ENCODE data around the gene PAFAH1B2. TPM values are rescaled to one million over a fixed set of nuclear protein-coding genes. Genes with fewer than 3 reads are reported as not detected.

PAFAH1B2 gene
- total and polyA plus RNA-seq, 10 of the 15 experiments (the other 5 are each of a cell fraction or from before 2014, with no cell fraction given): 17.6 to 64.8 (median 47.6) TPM

GRCh38 chr11:117179048-117179999 lies 35.2 kb downstream of the PAFAH1B2 start:
- in situ Hi-C loops (cut with MboI) (no loop called here), intact Hi-C loops (cut with micrococcal nuclease; ENCODE audit: unreplicated experiment) (no loop called here)
- DNase-seq (ENCODE audit: low read depth, low spot score): peak; percentile 45
- Histone ChIP-seq H3K79me2 (ENCODE audit: control insufficient read depth, insufficient read depth, low read length) (peaks cover 8% of the 10 kb centered on the region), H3K27me3 (replicated peaks in 1 of 2; ENCODE audit: control insufficient read depth in 2 of 2, insufficient read depth in 2 of 2, low read length in 1 of 2) (no peaks in the 10 kb centered on the region), H3K4me1 (ENCODE audit: control insufficient read depth, insufficient read depth, low read length) (peaks cover 15% of the 10 kb centered on the region), H3K4me3 (peak overlapping the region; percentile 90), H3K4me2 (ENCODE audit: control insufficient read depth, insufficient read depth) (peak overlapping the region; percentile 99), H2AFZ (ENCODE audit: control insufficient read depth, low read depth, low read length) (peak overlapping the region; percentile 96), H3K36me3 (ENCODE audit: control insufficient read depth in 2 of 2, insufficient read depth in 2 of 2, low read length in 1 of 2) (peaks cover 2 to 8% of the 10 kb centered on the region in 2 experiments; a peak in 3 of 4 replicates), H3K27ac (ENCODE audit: control insufficient read depth, insufficient read depth) (peak overlapping the region; percentile 73), H3K9ac (ENCODE audit: control insufficient read depth, insufficient read depth, low read length) (peak overlapping the region; percentile 87), H4K20me1 (ENCODE audit: control insufficient read depth, insufficient read depth) (no peaks in the 10 kb centered on the region), H3K9me3 (replicated peaks; ENCODE audit: control insufficient read depth, insufficient read depth, low read length) (no peaks in the 10 kb centered on the region)
- ATAC-seq: peak; percentile 63
- FAIRE-seq: no peak
- ChIA-PET SMC1A (ENCODE audit: uncharacterized antibody, unreplicated experiment) (interaction anchor here (0.7 to 6.9 kb wide), 25 partner anchors 7 to 393 kb away, joined by 3 to 187 read pairs (median 5); partner anchors contain the start of genes PAFAH1B2, PCSK7, RNF214 and SIK3), POLR2A (interaction anchor here (0.6 to 5.5 kb wide), 21 partner anchors 10 to 636 kb away, joined by 3 to 51 read pairs (median 4); partner anchors contain the start of genes CEP164, PAFAH1B2, PCSK7 and RNF214), CTCF (interaction anchor here (0.6 to 10.3 kb wide), 29 partner anchors 8 to 1749 kb away, joined by 3 to 422 read pairs (median 6); partner anchors contain the start of genes APOA5, CEP164, PAFAH1B2 and PCSK7), RAD21 (ENCODE audit: unreplicated experiment) (interaction anchor here (0.9 to 6.9 kb wide), 21 partner anchors 9 to 809 kb away, joined by 3 to 159 read pairs (median 4); partner anchors contain the start of genes APOA5, CEP164, PAFAH1B2 and PCSK7)
- BruUV-seq (replicated peaks): TSS peak; percentile 81
- under 1% methylated on average over 34 of the region's 39 CpGs for WGBS (ENCODE audit: insufficient coverage, insufficient replicate concordance, low lambda C conversion rate, missing lambda C conversion rate)
- TF ChIP-seq RELA (IDR thresholded peaks at IDR 0.05; ENCODE audit: borderline replicate concordance, partially characterized antibody) (no peak), DPF2 (IDR thresholded peaks at IDR 0.05) (0 out of 2 replicates have a peak, but pooled peaks have one; percentile 10), CBX3 (IDR thresholded peaks at IDR 0.05; ENCODE audit: borderline replicate concordance, low read depth) (no peak), EED (IDR thresholded peaks at IDR 0.05; ENCODE audit: low read depth) (peak; percentile 33; the same call in 1 of the 2 replicates), FOXM1 (IDR thresholded peaks at IDR 0.05; ENCODE audit: low read depth, low read length) (no peak), POU2F2 (IDR thresholded peaks at IDR 0.05; ENCODE audit: borderline replicate concordance, low read depth, low read length) (no peak), E4F1 (IDR thresholded peaks at IDR 0.05; ENCODE audit: borderline replicate concordance, partially characterized antibody) (no peak), YY1 (IDR thresholded peaks at IDR 0.05; ENCODE audit: low read depth, low read length) (peak; percentile 60; the same call in 1 of the 2 replicates), ELK1 (IDR thresholded peaks at IDR 0.05; ENCODE audit: low read depth, low read length) (no peak), ATF7 (IDR thresholded peaks at IDR 0.05; ENCODE audit: low read depth) (no peak; the same call in 1 of the 2 replicates), PRDM15 (CRISPR knock-in tag; IDR thresholded peaks at IDR 0.05) (no peak), YBX1 (IDR thresholded peaks at IDR 0.05) (no peak), RAD51 (IDR thresholded peaks at IDR 0.05) (no peak), POLR2AphosphoS2 (IDR thresholded peaks at IDR 0.05; ENCODE audit: low read depth, low read length) (no peak)
